ENCODE results near the gene NELFB. TPM values are rescaled to one million over a fixed set of nuclear protein-coding genes. Genes with fewer than 3 reads are reported as not detected.

Gene NELFB
- total and polyA plus RNA-seq, 4 donors = 4.7 to 24.6 (median 18.1) TPM

DNA sequence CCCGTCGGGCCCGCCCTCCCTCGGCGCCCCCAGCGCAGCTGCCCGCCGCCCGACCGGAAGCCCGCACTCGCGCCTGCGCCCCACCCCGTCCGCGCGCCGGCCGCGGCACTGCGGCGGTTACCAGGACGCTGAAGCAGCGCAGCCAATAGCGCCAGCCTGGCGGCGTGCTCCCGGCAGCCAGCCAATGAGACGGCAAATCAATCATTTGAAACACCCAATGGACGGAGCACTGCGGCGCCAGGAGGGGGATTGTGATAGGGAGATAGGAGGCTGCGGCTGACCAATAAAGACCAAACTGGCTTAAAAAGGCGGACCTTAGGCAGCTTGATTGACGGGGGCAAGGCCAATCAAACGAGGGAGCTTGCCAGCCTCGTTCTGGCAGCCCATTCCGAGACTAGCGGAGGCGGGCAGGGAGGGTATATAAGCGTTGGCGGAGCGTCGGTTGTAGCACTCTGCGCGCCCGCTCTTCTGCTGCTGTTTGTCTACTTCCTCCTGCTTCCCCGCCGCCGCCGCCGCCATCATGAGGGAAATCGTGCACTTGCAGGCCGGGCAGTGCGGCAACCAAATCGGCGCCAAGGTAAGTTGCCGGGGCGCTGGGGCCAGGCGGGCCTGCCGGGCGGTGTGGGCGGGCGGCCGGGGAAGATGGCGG is 14.2 kb upstream of the NELFB start, which contains the start of gene TUBB4B:
Gene TUBB4B (plus strand): TSS at position 447 of the 649 bp plus-strand sequence. CDS start 74 bp downstream, at position 521.
- peaks cover 8 to 49% (median 21%) of the 10 kb centered on the region in 4 donors for H3K4me1 ChIP-seq (ENCODE audit: control insufficient read depth in 4 of 4, insufficient read depth in 4 of 4, low read length in 3 of 4)
- H3K4me3 ChIP-seq (ENCODE audit: low read depth in 1 of 3, low read length in 3 of 3) = peak within 1 kb of the TSS; percentile 77 to 97 (median 88)
- H3K9ac ChIP-seq (ENCODE audit: low read depth in 1 of 2, low read length in 2 of 2) = peak within 1 kb of the TSS in 1 of 2 donors; percentile 82

DNA sequence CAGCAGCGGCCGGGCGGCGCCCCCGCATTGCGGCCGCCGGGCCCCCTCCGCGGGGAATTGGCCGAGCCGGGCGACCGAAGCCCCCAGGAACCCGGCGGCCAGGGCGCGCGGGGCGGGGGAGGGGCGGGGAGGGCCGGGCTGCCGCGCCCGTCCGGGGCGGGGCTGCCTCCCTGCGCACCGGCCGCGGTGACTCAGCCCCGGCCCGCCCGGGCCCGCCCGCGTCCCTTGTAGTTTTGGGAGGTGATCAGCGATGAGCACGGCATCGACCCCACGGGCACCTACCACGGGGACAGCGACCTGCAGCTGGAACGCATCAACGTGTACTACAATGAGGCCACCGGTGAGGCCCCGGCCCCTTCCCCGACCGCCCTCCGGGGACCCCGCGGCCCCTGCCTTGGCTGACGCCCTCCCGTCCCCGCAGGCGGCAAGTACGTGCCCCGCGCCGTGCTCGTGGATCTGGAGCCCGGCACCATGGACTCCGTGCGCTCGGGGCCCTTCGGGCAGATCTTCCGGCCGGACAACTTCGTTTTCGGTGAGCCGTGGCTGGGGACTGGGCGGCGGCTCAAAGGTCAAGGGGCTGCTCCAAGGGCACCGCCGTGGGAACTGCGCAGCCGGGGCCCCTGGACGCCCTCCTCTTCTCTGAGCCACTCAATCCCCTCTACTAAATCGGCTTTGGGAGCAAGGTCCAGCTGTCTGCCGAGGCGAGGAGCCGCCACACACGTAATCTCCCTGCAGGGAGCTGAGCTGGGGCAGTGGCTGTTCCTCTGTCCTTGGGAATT is 13.4 kb upstream of the NELFB start:
- Histone ChIP-seq H3K9me3 (ENCODE audit: control insufficient read depth in 4 of 4, low read length in 3 of 4) (no peaks in the 10 kb centered on the region), H3K4me1 (ENCODE audit: control insufficient read depth in 4 of 4, insufficient read depth in 4 of 4, low read length in 3 of 4) (peaks cover 3 to 42% (median 17%) of the 10 kb centered on the region in 4 donors), H3K27ac (ENCODE audit: low read depth in 1 of 2, low read length in 2 of 2) (peak overlapping the region; percentile 66 to 80), H3K9ac (ENCODE audit: low read depth in 1 of 2, low read length in 2 of 2) (peak overlapping the region in 1 of 2 donors; percentile 82), H3K36me3 (ENCODE audit: control insufficient read depth in 4 of 4, insufficient read depth in 3 of 4, low read depth in 1 of 4, low read length in 3 of 4) (peaks cover 0 to 11% (median 5%) of the 10 kb centered on the region in 4 donors), H3K4me3 (ENCODE audit: low read depth in 1 of 3, low read length in 3 of 3) (peak overlapping the region; percentile 77 to 97 (median 88)), H3K27me3 (ENCODE audit: control insufficient read depth in 4 of 4, insufficient read depth in 4 of 4, low read length in 3 of 4) (no peaks in the 10 kb centered on the region)
- TF ChIP-seq HNF4A (conservative IDR thresholded peaks at IDR 0.05) = peak; percentile 16 to 48
- TF ChIP-seq, protein P1, sequence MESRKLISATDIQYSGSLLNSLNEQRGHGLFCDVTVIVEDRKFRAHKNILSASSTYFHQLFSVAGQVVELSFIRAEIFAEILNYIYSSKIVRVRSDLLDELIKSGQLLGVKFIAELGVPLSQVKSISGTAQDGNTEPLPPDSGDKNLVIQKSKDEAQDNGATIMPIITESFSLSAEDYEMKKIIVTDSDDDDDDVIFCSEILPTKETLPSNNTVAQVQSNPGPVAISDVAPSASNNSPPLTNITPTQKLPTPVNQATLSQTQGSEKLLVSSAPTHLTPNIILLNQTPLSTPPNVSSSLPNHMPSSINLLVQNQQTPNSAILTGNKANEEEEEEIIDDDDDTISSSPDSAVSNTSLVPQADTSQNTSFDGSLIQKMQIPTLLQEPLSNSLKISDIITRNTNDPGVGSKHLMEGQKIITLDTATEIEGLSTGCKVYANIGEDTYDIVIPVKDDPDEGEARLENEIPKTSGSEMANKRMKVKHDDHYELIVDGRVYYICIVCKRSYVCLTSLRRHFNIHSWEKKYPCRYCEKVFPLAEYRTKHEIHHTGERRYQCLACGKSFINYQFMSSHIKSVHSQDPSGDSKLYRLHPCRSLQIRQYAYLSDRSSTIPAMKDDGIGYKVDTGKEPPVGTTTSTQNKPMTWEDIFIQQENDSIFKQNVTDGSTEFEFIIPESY (IDR thresholded peaks at IDR 0.05) = no peak
- DNase-seq (ENCODE audit: low spot score) = peak; percentile 73
- WGBS = under 1% methylated on average over 83 of the region's 83 CpGs

More for the DNA sequence above, 14.2 kb upstream of the NELFB start, which contains the start of gene TUBB4B:
- peak within 1 kb of the TSS; percentile 74 to 92 for H3K27ac ChIP-seq (ENCODE audit: low read depth in 1 of 2, low read length in 2 of 2)
- DNase-seq (ENCODE audit: low spot score) = peak; percentile 97
- TF ChIP-seq NR2F2 (IDR thresholded peaks at IDR 0.05) (no peak), YY1 (IDR thresholded peaks at IDR 0.05) (peak; percentile 93), RAD21 (IDR thresholded peaks at IDR 0.05) (no peak), EGR1 (IDR thresholded peaks at IDR 0.05; ENCODE audit: low read depth in 2 of 2) (peak in 1 of 2 donors; percentile 70), FOXA1 (IDR thresholded peaks at IDR 0.05) (no peak), TAF1 (conservative IDR thresholded peaks at IDR 0.05) (peak; percentile 99), HNF4G (IDR thresholded peaks at IDR 0.05) (no peak), JUND (IDR thresholded peaks at IDR 0.05) (no peak), GABPA (IDR thresholded peaks at IDR 0.05 in 1 of 2, conservative IDR thresholded peaks at IDR 0.05 in 1 of 2) (peak in 1 of 2 donors; percentile 62), SP1 (IDR thresholded peaks at IDR 0.05) (peak; percentile 100)
- TF ChIP-seq, protein P2, sequence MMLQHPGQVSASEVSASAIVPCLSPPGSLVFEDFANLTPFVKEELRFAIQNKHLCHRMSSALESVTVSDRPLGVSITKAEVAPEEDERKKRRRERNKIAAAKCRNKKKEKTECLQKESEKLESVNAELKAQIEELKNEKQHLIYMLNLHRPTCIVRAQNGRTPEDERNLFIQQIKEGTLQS (IDR thresholded peaks at IDR 0.05) = no peak
- TF ChIP-seq, protein P1 (IDR thresholded peaks at IDR 0.05) = no peak
- TF ChIP-seq, protein P3, sequence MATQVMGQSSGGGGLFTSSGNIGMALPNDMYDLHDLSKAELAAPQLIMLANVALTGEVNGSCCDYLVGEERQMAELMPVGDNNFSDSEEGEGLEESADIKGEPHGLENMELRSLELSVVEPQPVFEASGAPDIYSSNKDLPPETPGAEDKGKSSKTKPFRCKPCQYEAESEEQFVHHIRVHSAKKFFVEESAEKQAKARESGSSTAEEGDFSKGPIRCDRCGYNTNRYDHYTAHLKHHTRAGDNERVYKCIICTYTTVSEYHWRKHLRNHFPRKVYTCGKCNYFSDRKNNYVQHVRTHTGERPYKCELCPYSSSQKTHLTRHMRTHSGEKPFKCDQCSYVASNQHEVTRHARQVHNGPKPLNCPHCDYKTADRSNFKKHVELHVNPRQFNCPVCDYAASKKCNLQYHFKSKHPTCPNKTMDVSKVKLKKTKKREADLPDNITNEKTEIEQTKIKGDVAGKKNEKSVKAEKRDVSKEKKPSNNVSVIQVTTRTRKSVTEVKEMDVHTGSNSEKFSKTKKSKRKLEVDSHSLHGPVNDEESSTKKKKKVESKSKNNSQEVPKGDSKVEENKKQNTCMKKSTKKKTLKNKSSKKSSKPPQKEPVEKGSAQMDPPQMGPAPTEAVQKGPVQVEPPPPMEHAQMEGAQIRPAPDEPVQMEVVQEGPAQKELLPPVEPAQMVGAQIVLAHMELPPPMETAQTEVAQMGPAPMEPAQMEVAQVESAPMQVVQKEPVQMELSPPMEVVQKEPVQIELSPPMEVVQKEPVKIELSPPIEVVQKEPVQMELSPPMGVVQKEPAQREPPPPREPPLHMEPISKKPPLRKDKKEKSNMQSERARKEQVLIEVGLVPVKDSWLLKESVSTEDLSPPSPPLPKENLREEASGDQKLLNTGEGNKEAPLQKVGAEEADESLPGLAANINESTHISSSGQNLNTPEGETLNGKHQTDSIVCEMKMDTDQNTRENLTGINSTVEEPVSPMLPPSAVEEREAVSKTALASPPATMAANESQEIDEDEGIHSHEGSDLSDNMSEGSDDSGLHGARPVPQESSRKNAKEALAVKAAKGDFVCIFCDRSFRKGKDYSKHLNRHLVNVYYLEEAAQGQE (IDR thresholded peaks at IDR 0.05) = peak; percentile 94
- no peaks in the 10 kb centered on the region for H3K9me3 ChIP-seq (ENCODE audit: control insufficient read depth in 4 of 4, low read length in 3 of 4)
- peaks cover 0 to 11% (median 5%) of the 10 kb centered on the region in 4 donors for H3K36me3 ChIP-seq (ENCODE audit: control insufficient read depth in 4 of 4, insufficient read depth in 3 of 4, low read depth in 1 of 4, low read length in 3 of 4)
- H3K27me3 ChIP-seq (ENCODE audit: control insufficient read depth in 4 of 4, insufficient read depth in 4 of 4, low read length in 3 of 4) = no peaks in the 10 kb centered on the region
- under 1% methylated on average over 67 of the region's 67 CpGs for WGBS
